Common myeloid progenitor, CD34-positive (primary cell): ENCODE results near the gene DIAPH3.

Source experiments
- CTCF ChIA-PET: fragments of 350-600 bp; sonication (Branson Sonifier 250); formaldehyde crosslinking; loops from one replicate; lab custom pipeline; 2021; ENCODE audit warnings: antibody characterized with exemption; lab: Charles Lee
- POLR2A ChIA-PET: fragments of 350-600 bp; sonication (Branson Sonifier 250); formaldehyde crosslinking; loops from one replicate; lab custom pipeline; 2021; ENCODE audit warnings: antibody characterized with exemption; lab: Charles Lee
- DNase-seq, 3 donors: peaks; one replicate each; pipeline versions ENCODE4 v3.0.0 to v3.0.0-alpha.2; 2013
- H3K27ac ChIP-seq, 2 experiments: 1 replicate in 1 of 2; 2 replicates in 1 of 2; pipeline ENCODE4 v1.7.0; 2013; ENCODE audit warnings: inconsistent platforms in 2 of 2, low read length in 2 of 2, mild to moderate bottlenecking in 2 of 2, low read depth in 1 of 2, moderate library complexity in 1 of 2; ENCODE audit not compliant: severe bottlenecking in 2 of 2, insufficient read depth in 1 of 2, poor library complexity in 1 of 2
- H3K27me3 ChIP-seq, 5 experiments: replicated peaks in 2 of 5; 1 replicate in 3 of 5; 2 replicates in 2 of 5; pipeline versions ENCODE4 v1.6.1 to v1.7.0; 2013; ENCODE audit warnings: low read length in 4 of 5, mild to moderate bottlenecking in 2 of 5, moderate library complexity in 2 of 5, inconsistent platforms in 1 of 5; ENCODE audit not compliant: insufficient read depth in 5 of 5, control insufficient read depth in 4 of 5
- H3K36me3 ChIP-seq, 4 experiments: 1 replicate in 2 of 4; 2 replicates in 2 of 4; pipeline versions ENCODE4 v1.6.1 to v1.7.0; 2013; ENCODE audit warnings: low read length in 3 of 4, control low read depth in 1 of 4, mild to moderate bottlenecking in 1 of 4; ENCODE audit not compliant: control insufficient read depth in 4 of 4, insufficient read depth in 4 of 4
- H3K4me1 ChIP-seq, 4 experiments: 1 replicate in 3 of 4; 2 replicates in 1 of 4; pipeline versions ENCODE4 v1.6.1 to v1.7.1; 2013; ENCODE audit warnings: low read length in 3 of 4, mild to moderate bottlenecking in 3 of 4, control low read depth in 1 of 4, inconsistent platforms in 1 of 4, moderate library complexity in 1 of 4; ENCODE audit not compliant: control insufficient read depth in 4 of 4, insufficient read depth in 4 of 4; ENCODE audit errors: control extremely low read depth in 1 of 4
- H3K4me3 ChIP-seq, 7 experiments: 1 replicate in 4 of 7; 2 replicates in 3 of 7; pipeline versions ENCODE4 v1.5.1 to v1.7.0; 2013; ENCODE audit warnings: mild to moderate bottlenecking in 7 of 7, low read length in 6 of 7, moderate library complexity in 6 of 7, inconsistent platforms in 2 of 7, low read depth in 2 of 7, control low read depth in 1 of 7; ENCODE audit not compliant: insufficient read depth in 4 of 7, control insufficient read depth in 1 of 7; ENCODE audit errors: extremely low read depth in 1 of 7
- H3K9me3 ChIP-seq, 5 experiments: 1 replicate in 4 of 5; 2 replicates in 1 of 5; pipeline versions ENCODE4 v1.6.1 to v1.7.1; 2013; ENCODE audit warnings: low read length in 4 of 5, mild to moderate bottlenecking in 2 of 5, inconsistent platforms in 1 of 5, low read depth in 1 of 5, moderate library complexity in 1 of 5; ENCODE audit not compliant: control insufficient read depth in 4 of 5, insufficient read depth in 2 of 5; ENCODE audit errors: control extremely low read depth in 1 of 5
- WGBS: methylation state at CpG from one replicate; pipeline ENCODE4 v1.1.5; 2013; ENCODE audit not compliant: insufficient coverage; 5-methylcytosine and 5-hydroxymethylcytosine counted together

The DIAPH3 gene

GRCh38 chr13:59643364-59643841 is 520.3 kb downstream of the DIAPH3 start:
- POLR2A ChIA-PET: interaction anchor here (0.6 kb wide), 1 partner anchor 71 kb away, joined by 3 read pairs; no protein-coding TSS in a partner anchor
- WGBS: 91% methylated on average over 5 of the region's 6 CpGs

DNA sequence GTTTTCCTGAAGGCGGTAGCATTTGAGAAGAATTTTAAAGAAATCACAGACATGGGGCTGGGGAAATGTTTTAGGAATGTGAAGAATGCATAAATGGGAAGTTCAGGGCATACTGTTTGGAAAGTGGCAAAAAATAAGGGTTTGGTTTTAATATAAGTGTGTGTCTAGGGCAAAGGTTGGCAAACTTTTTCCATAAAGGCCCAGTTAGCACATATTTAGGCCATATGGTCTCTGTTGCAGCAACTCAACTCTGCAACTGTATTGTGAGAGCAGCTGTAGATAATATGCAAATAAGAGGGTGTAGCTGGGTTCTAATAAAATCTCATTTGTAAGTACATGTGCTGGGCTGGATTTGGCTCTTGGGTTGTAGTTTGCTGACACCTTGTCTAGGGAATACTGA is 521.9 kb downstream of the DIAPH3 start:
- WGBS: 94% methylated on average over 1 of the region's 1 CpG
- Histone ChIP-seq H3K27me3 (no peaks in the 10 kb centered on the region), H3K9me3 (peaks cover 0 to 2% (median 0%) of the 10 kb centered on the region in 5 experiments), H3K4me1 (no peaks in the 10 kb centered on the region), H3K4me3 (no peak overlapping the region), H3K27ac (no peak overlapping the region), H3K36me3 (no peaks in the 10 kb centered on the region)
- DNase-seq: no peak
- ChIA-PET POLR2A (no interaction called here), CTCF (interaction anchor here (1.5 kb wide), 1 partner anchor 20 kb away, joined by 4 read pairs; no protein-coding TSS in a partner anchor)

More at GRCh38 chr13:59643364-59643841, 520.3 kb downstream of the DIAPH3 start:
- no peak overlapping the region for H3K4me3 ChIP-seq
- DNase-seq: no peak
- H3K9me3 ChIP-seq: peaks cover 0 to 2% (median 0%) of the 10 kb centered on the region in 5 experiments
- H3K36me3 ChIP-seq: no peaks in the 10 kb centered on the region
- H3K4me1 ChIP-seq: no peaks in the 10 kb centered on the region
- CTCF ChIA-PET: no interaction called here
- H3K27me3 ChIP-seq: no peaks in the 10 kb centered on the region
- H3K27ac ChIP-seq: no peak overlapping the region

- no peak overlapping the region for H3K27ac ChIP-seq
- no peaks in the 10 kb centered on the region for H3K27me3 ChIP-seq
- no peaks in the 10 kb centered on the region for H3K4me1 ChIP-seq
- H3K36me3 ChIP-seq: no peaks in the 10 kb centered on the region
- H3K9me3 ChIP-seq: peaks cover 0 to 2% (median 0%) of the 10 kb centered on the region in 5 experiments
- WGBS: 94% methylated on average over 2 of the region's 3 CpGs
- no peak overlapping the region for H3K4me3 ChIP-seq
- ChIA-PET CTCF (interaction anchor here (1.5 kb wide), 1 partner anchor 21 kb away, joined by 4 read pairs; no protein-coding TSS in a partner anchor), POLR2A (no interaction called here)
- DNase-seq: no peak
Observed at GRCh38 chr13:59641261-59641660, 522.5 kb downstream of the DIAPH3 start.

- POLR2A ChIA-PET: no interaction called here
- no CpG with 5 or more reads among the region's 1 CpG for WGBS
- no peak for DNase-seq
- CTCF ChIA-PET: no interaction called here
- Histone ChIP-seq H3K27me3 (no peaks in the 10 kb centered on the region), H3K36me3 (no peaks in the 10 kb centered on the region), H3K4me3 (no peak overlapping the region), H3K9me3 (peaks cover 0 to 2% (median 0%) of the 10 kb centered on the region in 5 experiments), H3K4me1 (no peaks in the 10 kb centered on the region), H3K27ac (no peak overlapping the region)
Observed at GRCh38 chr13:59638404-59638803, 525.3 kb downstream of the DIAPH3 start.

- WGBS: 91% methylated on average over 6 of the region's 6 CpGs
- no peak overlapping the region for H3K27ac ChIP-seq
- CTCF ChIA-PET: no interaction called here
- POLR2A ChIA-PET: no interaction called here
- no peak for DNase-seq
- peaks cover 0 to 2% (median 0%) of the 10 kb centered on the region in 4 experiments for H3K4me1 ChIP-seq
- peaks cover 0 to 2% (median 0%) of the 10 kb centered on the region in 5 experiments for H3K27me3 ChIP-seq
- H3K9me3 ChIP-seq: peaks cover 0 to 2% (median 0%) of the 10 kb centered on the region in 5 experiments
- no peak overlapping the region for H3K4me3 ChIP-seq
- H3K36me3 ChIP-seq: no peaks in the 10 kb centered on the region
Observed at GRCh38 chr13:59635589-59635988, 528.1 kb downstream of the DIAPH3 start.

DNA sequence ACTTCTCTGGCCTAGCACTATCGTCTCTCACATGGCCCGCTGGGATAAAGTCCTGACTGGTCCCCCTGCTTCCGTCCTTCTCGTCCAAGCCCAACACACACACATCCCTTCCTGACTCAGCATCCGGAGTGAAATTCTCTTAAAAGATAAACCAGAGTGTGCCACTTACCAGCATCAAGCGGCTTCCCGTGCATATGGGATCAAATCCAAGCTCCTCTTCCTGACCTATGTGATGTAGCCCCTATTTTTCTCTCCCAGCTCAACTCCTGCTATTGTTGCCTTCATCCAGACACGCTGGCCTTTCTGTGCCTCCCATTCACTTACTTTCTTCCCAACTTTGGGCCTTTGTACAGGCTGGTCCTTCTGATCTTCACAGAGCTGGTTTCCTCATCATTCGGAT is 530.4 kb downstream of the DIAPH3 start:
- no peak overlapping the region for H3K4me3 ChIP-seq
- ChIA-PET POLR2A (no interaction called here), CTCF (no interaction called here)
- peaks cover 0 to 2% (median 0%) of the 10 kb centered on the region in 4 experiments for H3K4me1 ChIP-seq
- WGBS: 95% methylated on average over 9 of the region's 9 CpGs
- H3K27ac ChIP-seq: no peak overlapping the region
- H3K36me3 ChIP-seq: no peaks in the 10 kb centered on the region
- no peaks in the 10 kb centered on the region for H3K9me3 ChIP-seq
- H3K27me3 ChIP-seq: peaks cover 0 to 2% (median 0%) of the 10 kb centered on the region in 5 experiments
- DNase-seq: no peak

GRCh38 chr13:59631271-59631670 is 532.5 kb downstream of the DIAPH3 start:
- Histone ChIP-seq H3K27me3 (peaks cover 0 to 2% (median 0%) of the 10 kb centered on the region in 5 experiments), H3K4me1 (peaks cover 0 to 2% (median 0%) of the 10 kb centered on the region in 4 experiments), H3K4me3 (no peak overlapping the region), H3K36me3 (no peaks in the 10 kb centered on the region), H3K9me3 (no peaks in the 10 kb centered on the region), H3K27ac (no peak overlapping the region)
- DNase-seq: no peak
- ChIA-PET POLR2A (no interaction called here), CTCF (no interaction called here)
- WGBS: 86% methylated on average over 1 of the region's 1 CpG
